ENCODE results near the gene RCAN2.

GRCh38 chr6:46251583-46252339 is 239.5 kb downstream of the RCAN2 start:
- TF ChIP-seq BACH2 (CRISPR knock-in tag; IDR thresholded peaks at IDR 0.05; ENCODE audit: borderline replicate concordance) (no peak), POU6F1 (CRISPR knock-in tag; IDR thresholded peaks at IDR 0.05; ENCODE audit: borderline replicate concordance, low read depth) (no peak), RARB (CRISPR knock-in tag; IDR thresholded peaks at IDR 0.05) (no peak), TSHZ2 (CRISPR knock-in tag; IDR thresholded peaks at IDR 0.05) (no peak), TOX (CRISPR knock-in tag; IDR thresholded peaks at IDR 0.05; ENCODE audit: borderline replicate concordance) (no peak), CSDC2 (CRISPR knock-in tag; IDR thresholded peaks at IDR 0.05) (no peak), ZFP30 (CRISPR knock-in tag; IDR thresholded peaks at IDR 0.05) (no peak), ZFP3 (CRISPR knock-in tag; IDR thresholded peaks at IDR 0.05) (no peak), PPARA (CRISPR knock-in tag; IDR thresholded peaks at IDR 0.05; ENCODE audit: borderline replicate concordance) (no peak), PATZ1 (CRISPR knock-in tag; IDR thresholded peaks at IDR 0.05; ENCODE audit: borderline replicate concordance) (no peak)

All from SK-N-SH treated with all-trans-retinoic acid at 6 μM for 48 hours (cell line).